ENCODE results near the gene GZMB.
"Not testable (repeated sequence)": the region's sequence is repeated elsewhere in the genome, so short reads cannot be mapped to it uniquely, and the experiment has no call there.

GZMB gene

DNA sequence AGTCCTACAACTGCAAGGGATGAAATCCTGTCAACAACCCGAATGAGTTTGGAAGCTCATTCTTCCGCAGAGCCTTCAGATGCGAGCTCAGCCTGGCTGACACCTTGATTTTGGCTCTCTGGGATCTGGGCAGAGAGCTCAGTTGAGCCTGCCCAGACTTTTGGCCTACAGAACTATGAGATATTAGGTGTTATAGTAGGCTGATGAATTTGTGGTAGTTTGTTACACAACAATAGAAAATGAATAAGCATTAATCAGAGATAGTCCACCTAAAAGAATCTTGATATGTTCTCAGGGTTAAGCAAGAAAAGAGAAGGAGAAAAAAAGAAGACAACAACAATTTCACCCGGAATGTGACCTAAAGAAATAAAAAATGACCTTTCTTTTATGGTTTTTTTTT is 30.4 kb upstream of the GZMB start:
- TF ChIP-seq EZH2phosphoT487 (IDR thresholded peaks at IDR 0.05; ENCODE audit: borderline replicate concordance, low read length), result no peak
- TF ChIP-seq CTCF (IDR thresholded peaks at IDR 0.05; ENCODE audit: low read depth, low read length, poor library complexity, severe bottlenecking), result no peak
- Histone ChIP-seq H3K4me2 (ENCODE audit: low read length) (no peak overlapping the region), H3K36me3 (ENCODE audit: control insufficient read depth, low read length) (no peaks in the 10 kb centered on the region), H4K20me1 (ENCODE audit: control insufficient read depth, insufficient read depth, low read depth, low read length) (no peaks in the 10 kb centered on the region), H3K4me3 (ENCODE audit: low read length) (no peak overlapping the region), H3K27ac (ENCODE audit: low read depth, low read length) (no peak overlapping the region), H3F3A (ENCODE audit: control insufficient read depth, insufficient read depth) (no peaks in the 10 kb centered on the region), H3K27me3 (ENCODE audit: control insufficient read depth, low read length) (peaks cover 17% of the 10 kb centered on the region), H3K9me3 (ENCODE audit: control insufficient read depth, insufficient read depth, low read length) (no peaks in the 10 kb centered on the region; the same call in 1 of the 2 replicates), H3K4me1 (ENCODE audit: control insufficient read depth, low read length) (no peaks in the 10 kb centered on the region), H3K9me2 (replicated peaks; ENCODE audit: control insufficient read depth, low read length) (no peaks in the 10 kb centered on the region), H3K79me2 (ENCODE audit: control insufficient read depth, low read length) (no peaks in the 10 kb centered on the region)

GRCh38 chr14:24662753-24663152 is 28.8 kb upstream of the GZMB start:
- Histone ChIP-seq H3K27me3 (ENCODE audit: control insufficient read depth, low read length) (peaks cover 19% of the 10 kb centered on the region), H3K4me3 (ENCODE audit: low read length) (no peak overlapping the region), H3K4me1 (ENCODE audit: control insufficient read depth, low read length) (no peaks in the 10 kb centered on the region), H3K9me2 (replicated peaks; ENCODE audit: control insufficient read depth, low read length) (no peaks in the 10 kb centered on the region), H4K20me1 (ENCODE audit: control insufficient read depth, insufficient read depth, low read depth, low read length) (no peaks in the 10 kb centered on the region), H3K79me2 (ENCODE audit: control insufficient read depth, low read length) (no peaks in the 10 kb centered on the region), H3K9me3 (ENCODE audit: control insufficient read depth, insufficient read depth, low read length) (no peaks in the 10 kb centered on the region; the same call in 1 of the 2 replicates), H3K27ac (ENCODE audit: low read depth, low read length) (no peak overlapping the region), H3K4me2 (ENCODE audit: low read length) (no peak overlapping the region), H3K36me3 (ENCODE audit: control insufficient read depth, low read length) (no peaks in the 10 kb centered on the region), H3F3A (ENCODE audit: control insufficient read depth, insufficient read depth) (no peaks in the 10 kb centered on the region)
- no peak for TF ChIP-seq CTCF (IDR thresholded peaks at IDR 0.05; ENCODE audit: low read depth, low read length, poor library complexity, severe bottlenecking)

- Histone ChIP-seq H3K4me3 (ENCODE audit: low read length) (no peak overlapping the region), H4K20me1 (ENCODE audit: control insufficient read depth, insufficient read depth, low read depth, low read length) (no peaks in the 10 kb centered on the region), H3K79me2 (ENCODE audit: control insufficient read depth, low read length) (no peaks in the 10 kb centered on the region), H3K9me3 (ENCODE audit: control insufficient read depth, insufficient read depth, low read length) (no peaks in the 10 kb centered on the region; the same call in 1 of the 2 replicates), H3K4me1 (ENCODE audit: control insufficient read depth, low read length) (no peaks in the 10 kb centered on the region), H3F3A (ENCODE audit: control insufficient read depth, insufficient read depth) (no peaks in the 10 kb centered on the region), H3K27me3 (ENCODE audit: control insufficient read depth, low read length) (peaks cover 21% of the 10 kb centered on the region), H3K4me2 (ENCODE audit: low read length) (no peak overlapping the region), H3K9me2 (replicated peaks; ENCODE audit: control insufficient read depth, low read length) (no peaks in the 10 kb centered on the region), H3K27ac (ENCODE audit: low read depth, low read length) (no peak overlapping the region), H3K36me3 (ENCODE audit: control insufficient read depth, low read length) (no peaks in the 10 kb centered on the region)
- TF ChIP-seq EZH2phosphoT487 (IDR thresholded peaks at IDR 0.05; ENCODE audit: borderline replicate concordance, low read length) (no peak), CTCF (IDR thresholded peaks at IDR 0.05; ENCODE audit: low read depth, low read length, poor library complexity, severe bottlenecking) (no peak)
Measured at GRCh38 chr14:24659916-24660570, 26.1 kb upstream of the GZMB start.

- H3K36me3 ChIP-seq (ENCODE audit: control insufficient read depth, low read length); H3K27ac ChIP-seq (ENCODE audit: low read depth, low read length); H3K27me3 ChIP-seq (ENCODE audit: control insufficient read depth, low read length); H3K79me2 ChIP-seq (ENCODE audit: control insufficient read depth, low read length); H3K4me2 ChIP-seq (ENCODE audit: low read length); H4K20me1 ChIP-seq (ENCODE audit: control insufficient read depth, insufficient read depth, low read depth, low read length); H3K9me2 ChIP-seq (replicated peaks; ENCODE audit: control insufficient read depth, low read length); H3K4me3 ChIP-seq (ENCODE audit: low read length); H3K9me3 ChIP-seq (ENCODE audit: control insufficient read depth, insufficient read depth, low read length); H3F3A ChIP-seq (ENCODE audit: control insufficient read depth, insufficient read depth): not testable (repeated sequence)
- H3K4me1 ChIP-seq (ENCODE audit: control insufficient read depth, low read length), result peaks cover 14% of the 10 kb centered on the region
Measured at GRCh38 chr14:24648361-24648760, 14.4 kb upstream of the GZMB start.
